ENCODE measurements around the gene SARS1.

Gene SARS1

GRCh38 chr1:109263597-109264378 is 50.1 kb downstream of the SARS1 start:
- Histone ChIP-seq H3K9ac (ENCODE audit: low read depth, low read length) (no peak overlapping the region), H3K36me3 (ENCODE audit: insufficient read depth, low read length) (no peaks in the 10 kb centered on the region), H3K4me1 (ENCODE audit: insufficient read depth, low read length) (peaks cover 12% of the 10 kb centered on the region), H3K9me3 (ENCODE audit: control insufficient read depth, insufficient read depth, low read length) (no peaks in the 10 kb centered on the region)

- H3K4me1 ChIP-seq (ENCODE audit: insufficient read depth, low read length): peaks cover 8% of the 10 kb centered on the region
- no peaks in the 10 kb centered on the region for H3K9me3 ChIP-seq (ENCODE audit: control insufficient read depth, insufficient read depth, low read length)
- H3K9ac ChIP-seq (ENCODE audit: low read depth, low read length): no peak overlapping the region
- no peaks in the 10 kb centered on the region for H3K36me3 ChIP-seq (ENCODE audit: insufficient read depth, low read length)
Observed at GRCh38 chr1:109264379-109264755, 50.6 kb downstream of the SARS1 start.

GRCh38 chr1:109265016-109265415 is 51.3 kb downstream of the SARS1 start:
- no peaks in the 10 kb centered on the region for H3K36me3 ChIP-seq (ENCODE audit: insufficient read depth, low read length)
- peaks cover 3% of the 10 kb centered on the region; the same call in 1 of the 2 replicates for H3K4me1 ChIP-seq (ENCODE audit: insufficient read depth, low read length)
- no peaks in the 10 kb centered on the region for H3K9me3 ChIP-seq (ENCODE audit: control insufficient read depth, insufficient read depth, low read length)
- no peak overlapping the region for H3K9ac ChIP-seq (ENCODE audit: low read depth, low read length)

- no peaks in the 10 kb centered on the region for H3K9me3 ChIP-seq (ENCODE audit: control insufficient read depth, insufficient read depth, low read length)
- H3K9ac ChIP-seq (ENCODE audit: low read depth, low read length): no peak overlapping the region
- no peaks in the 10 kb centered on the region for H3K36me3 ChIP-seq (ENCODE audit: insufficient read depth, low read length)
- no peaks in the 10 kb centered on the region; the same call in 1 of the 2 replicates for H3K4me1 ChIP-seq (ENCODE audit: insufficient read depth, low read length)
Observed at GRCh38 chr1:109265741-109266330, 52.1 kb downstream of the SARS1 start.

GRCh38 chr1:109266965-109267364 is 53.2 kb downstream of the SARS1 start:
- no peaks in the 10 kb centered on the region for H3K9me3 ChIP-seq (ENCODE audit: control insufficient read depth, insufficient read depth, low read length)
- H3K9ac ChIP-seq (ENCODE audit: low read depth, low read length): no peak overlapping the region
- H3K4me1 ChIP-seq (ENCODE audit: insufficient read depth, low read length): no peaks in the 10 kb centered on the region; the same call in 1 of the 2 replicates
- H3K36me3 ChIP-seq (ENCODE audit: insufficient read depth, low read length): no peaks in the 10 kb centered on the region

GRCh38 chr1:109267743-109268300 is 54.1 kb downstream of the SARS1 start:
- Histone ChIP-seq H3K9me3 (ENCODE audit: control insufficient read depth, insufficient read depth, low read length) (no peaks in the 10 kb centered on the region), H3K4me1 (ENCODE audit: insufficient read depth, low read length) (no peaks in the 10 kb centered on the region; the same call in 1 of the 2 replicates), H3K36me3 (ENCODE audit: insufficient read depth, low read length) (no peaks in the 10 kb centered on the region), H3K9ac (ENCODE audit: low read depth, low read length) (no peak overlapping the region)

GRCh38 chr1:109268431-109269211 is 54.9 kb downstream of the SARS1 start:
- no peaks in the 10 kb centered on the region for H3K36me3 ChIP-seq (ENCODE audit: insufficient read depth, low read length)
- H3K9me3 ChIP-seq (ENCODE audit: control insufficient read depth, insufficient read depth, low read length): no peaks in the 10 kb centered on the region
- peaks cover 1% of the 10 kb centered on the region; the same call in 1 of the 2 replicates for H3K4me1 ChIP-seq (ENCODE audit: insufficient read depth, low read length)
- H3K9ac ChIP-seq (ENCODE audit: low read depth, low read length): no peak overlapping the region

- Histone ChIP-seq H3K36me3 (ENCODE audit: insufficient read depth, low read length) (no peaks in the 10 kb centered on the region), H3K9ac (ENCODE audit: low read depth, low read length) (no peak overlapping the region), H3K4me1 (ENCODE audit: insufficient read depth, low read length) (peaks cover 9% of the 10 kb centered on the region; the same call in 1 of the 2 replicates), H3K9me3 (ENCODE audit: control insufficient read depth, insufficient read depth, low read length) (no peaks in the 10 kb centered on the region)
Observed at GRCh38 chr1:109269212-109269980, 55.7 kb downstream of the SARS1 start.

GRCh38 chr1:109269981-109270622 is 56.4 kb downstream of the SARS1 start:
- Histone ChIP-seq H3K9ac (ENCODE audit: low read depth, low read length) (no peak overlapping the region), H3K4me1 (ENCODE audit: insufficient read depth, low read length) (peaks cover 14% of the 10 kb centered on the region), H3K36me3 (ENCODE audit: insufficient read depth, low read length) (no peaks in the 10 kb centered on the region), H3K9me3 (ENCODE audit: control insufficient read depth, insufficient read depth, low read length) (no peaks in the 10 kb centered on the region)

- peaks cover 20% of the 10 kb centered on the region for H3K4me1 ChIP-seq (ENCODE audit: insufficient read depth, low read length)
- no peak overlapping the region for H3K9ac ChIP-seq (ENCODE audit: low read depth, low read length)
- no peaks in the 10 kb centered on the region for H3K9me3 ChIP-seq (ENCODE audit: control insufficient read depth, insufficient read depth, low read length)
- no peaks in the 10 kb centered on the region for H3K36me3 ChIP-seq (ENCODE audit: insufficient read depth, low read length)
Observed at GRCh38 chr1:109270623-109271317, 57.1 kb downstream of the SARS1 start.

GRCh38 chr1:109271458-109271857 is 57.7 kb downstream of the SARS1 start:
- Histone ChIP-seq H3K4me1 (ENCODE audit: insufficient read depth, low read length) (peaks cover 23% of the 10 kb centered on the region), H3K9ac (ENCODE audit: low read depth, low read length) (no peak overlapping the region), H3K36me3 (ENCODE audit: insufficient read depth, low read length) (no peaks in the 10 kb centered on the region), H3K9me3 (ENCODE audit: control insufficient read depth, insufficient read depth, low read length) (no peaks in the 10 kb centered on the region)

- Histone ChIP-seq H3K36me3 (ENCODE audit: insufficient read depth, low read length) (no peaks in the 10 kb centered on the region), H3K9me3 (ENCODE audit: control insufficient read depth, insufficient read depth, low read length) (no peaks in the 10 kb centered on the region), H3K4me1 (ENCODE audit: insufficient read depth, low read length) (peaks cover 26% of the 10 kb centered on the region), H3K9ac (ENCODE audit: low read depth, low read length) (no peak overlapping the region)
Observed at GRCh38 chr1:109272021-109272799, 58.5 kb downstream of the SARS1 start.

All from ES-I3 (cell line).